RWPE2 (cell line): Measurements from ENCODE around the gene DACT1.

Source experiments
- ATAC-seq: fragments of 200-7000 bp; cut with Tn5 transposase; 3 replicates; pipeline ENCODE4 v1.9.1; 2021; ENCODE audit warnings: low read depth
- DNase-seq: peaks from one replicate; pipeline ENCODE4 v3.0.0-alpha.2; 2020; ENCODE audit warnings: low spot score
- H3K27ac ChIP-seq: fragments of 450-650 bp; 2 replicates; pipeline ENCODE4 v1.5.1; 2017; ENCODE audit warnings: mild to moderate bottlenecking; ENCODE audit not compliant: poor library complexity, severe bottlenecking
- H3K27me3 ChIP-seq: fragments of 250-450 bp; sonication (Bioruptor Pico); 2 replicates; pipeline ENCODE4 v1.5.1; 2021; ENCODE audit warnings: mild to moderate bottlenecking, moderate library complexity; ENCODE audit not compliant: insufficient read depth, poor library complexity, severe bottlenecking
- H3K36me3 ChIP-seq: fragments of 250-450 bp; sonication (Bioruptor Pico); 2 replicates; pipeline ENCODE4 v1.5.1; 2020; ENCODE audit warnings: low read depth, mild to moderate bottlenecking, moderate library complexity
- H3K4me1 ChIP-seq: fragments of 250-450 bp; sonication (Bioruptor Pico); 2 replicates; pipeline ENCODE4 v1.5.1; 2021; ENCODE audit warnings: mild to moderate bottlenecking, moderate library complexity; ENCODE audit not compliant: insufficient read depth, poor library complexity, severe bottlenecking
- H3K4me3 ChIP-seq: fragments of 250-450 bp; sonication (Bioruptor Pico); 2 replicates; pipeline ENCODE4 v1.5.1; 2021; ENCODE audit warnings: mild to moderate bottlenecking, moderate library complexity; ENCODE audit not compliant: severe bottlenecking
- H3K9me3 ChIP-seq: fragments of 250-450 bp; sonication (Bioruptor Pico); 2 replicates; pipeline ENCODE4 v1.5.1; 2021; ENCODE audit warnings: mild to moderate bottlenecking, moderate library complexity; ENCODE audit not compliant: severe bottlenecking
- CTCF ChIP-seq: fragments of 450-650 bp; IDR thresholded peaks from one replicate; pipeline ENCODE4 v1.5.1; 2017; ENCODE audit warnings: mild to moderate bottlenecking, moderate library complexity; ENCODE audit not compliant: poor library complexity, severe bottlenecking

DACT1 gene

GRCh38 chr14:58662018-58662417, 24.3 kb downstream of the DACT1 start:
- no peaks in the 10 kb centered on the region for H3K27me3 ChIP-seq
- no peak for DNase-seq
- no peak for TF ChIP-seq CTCF

GRCh38 chr14:58662759-58663158, 25.0 kb downstream of the DACT1 start:
- H3K27me3 ChIP-seq: no peaks in the 10 kb centered on the region
- H3K9me3 ChIP-seq: no peaks in the 10 kb centered on the region
- ATAC-seq (no peak), DNase-seq (no peak)
- H3K36me3 ChIP-seq: no peaks in the 10 kb centered on the region
- peak overlapping the region; percentile 55 for H3K27ac ChIP-seq
- no peak for TF ChIP-seq CTCF
- H3K4me3 ChIP-seq: no peak overlapping the region
- H3K4me1 ChIP-seq: peaks cover 16% of the 10 kb centered on the region

More at GRCh38 chr14:58662018-58662417, 24.3 kb downstream of the DACT1 start:
- Histone ChIP-seq H3K4me3 (no peak overlapping the region), H3K27ac (no peak overlapping the region), H3K4me1 (peaks cover 16% of the 10 kb centered on the region), H3K36me3 (no peaks in the 10 kb centered on the region), H3K9me3 (no peaks in the 10 kb centered on the region)
- no peak for ATAC-seq

- H3K4me1 ChIP-seq: peaks cover 16% of the 10 kb centered on the region
- no peaks in the 10 kb centered on the region for H3K9me3 ChIP-seq
- no peak for TF ChIP-seq CTCF
- ATAC-seq: peak; percentile 96
- no peaks in the 10 kb centered on the region for H3K36me3 ChIP-seq
- no peak for DNase-seq
- no peak overlapping the region for H3K4me3 ChIP-seq
- peak overlapping the region; percentile 55 for H3K27ac ChIP-seq
- H3K27me3 ChIP-seq: no peaks in the 10 kb centered on the region
Measured at GRCh38 chr14:58663494-58664111, 25.8 kb downstream of the DACT1 start.

- TF ChIP-seq CTCF: no peak
- ATAC-seq (no peak), DNase-seq (no peak)
- Histone ChIP-seq H3K27me3 (no peaks in the 10 kb centered on the region), H3K36me3 (no peaks in the 10 kb centered on the region), H3K9me3 (no peaks in the 10 kb centered on the region), H3K4me3 (no peak overlapping the region), H3K27ac (no peak overlapping the region), H3K4me1 (peaks cover 16% of the 10 kb centered on the region)
Measured at GRCh38 chr14:58665773-58666500, 28.2 kb downstream of the DACT1 start.

- Histone ChIP-seq H3K4me1 (peaks cover 16% of the 10 kb centered on the region), H3K27ac (no peak overlapping the region), H3K27me3 (no peaks in the 10 kb centered on the region), H3K4me3 (no peak overlapping the region), H3K36me3 (no peaks in the 10 kb centered on the region), H3K9me3 (no peaks in the 10 kb centered on the region)
- no peak for DNase-seq
- ATAC-seq: no peak
- TF ChIP-seq CTCF: no peak
Measured at GRCh38 chr14:58666737-58667136, 29.0 kb downstream of the DACT1 start.
